ENCODE data around the gene CLCA2. TPM values are rescaled to one million over a fixed set of nuclear protein-coding genes. Genes with fewer than 3 reads are reported as not detected.

The CLCA2 gene, protein sequence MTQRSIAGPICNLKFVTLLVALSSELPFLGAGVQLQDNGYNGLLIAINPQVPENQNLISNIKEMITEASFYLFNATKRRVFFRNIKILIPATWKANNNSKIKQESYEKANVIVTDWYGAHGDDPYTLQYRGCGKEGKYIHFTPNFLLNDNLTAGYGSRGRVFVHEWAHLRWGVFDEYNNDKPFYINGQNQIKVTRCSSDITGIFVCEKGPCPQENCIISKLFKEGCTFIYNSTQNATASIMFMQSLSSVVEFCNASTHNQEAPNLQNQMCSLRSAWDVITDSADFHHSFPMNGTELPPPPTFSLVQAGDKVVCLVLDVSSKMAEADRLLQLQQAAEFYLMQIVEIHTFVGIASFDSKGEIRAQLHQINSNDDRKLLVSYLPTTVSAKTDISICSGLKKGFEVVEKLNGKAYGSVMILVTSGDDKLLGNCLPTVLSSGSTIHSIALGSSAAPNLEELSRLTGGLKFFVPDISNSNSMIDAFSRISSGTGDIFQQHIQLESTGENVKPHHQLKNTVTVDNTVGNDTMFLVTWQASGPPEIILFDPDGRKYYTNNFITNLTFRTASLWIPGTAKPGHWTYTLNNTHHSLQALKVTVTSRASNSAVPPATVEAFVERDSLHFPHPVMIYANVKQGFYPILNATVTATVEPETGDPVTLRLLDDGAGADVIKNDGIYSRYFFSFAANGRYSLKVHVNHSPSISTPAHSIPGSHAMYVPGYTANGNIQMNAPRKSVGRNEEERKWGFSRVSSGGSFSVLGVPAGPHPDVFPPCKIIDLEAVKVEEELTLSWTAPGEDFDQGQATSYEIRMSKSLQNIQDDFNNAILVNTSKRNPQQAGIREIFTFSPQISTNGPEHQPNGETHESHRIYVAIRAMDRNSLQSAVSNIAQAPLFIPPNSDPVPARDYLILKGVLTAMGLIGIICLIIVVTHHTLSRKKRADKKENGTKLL
- 59.8 and 69.3 TPM in 2 replicates for total RNA-seq

DNA sequence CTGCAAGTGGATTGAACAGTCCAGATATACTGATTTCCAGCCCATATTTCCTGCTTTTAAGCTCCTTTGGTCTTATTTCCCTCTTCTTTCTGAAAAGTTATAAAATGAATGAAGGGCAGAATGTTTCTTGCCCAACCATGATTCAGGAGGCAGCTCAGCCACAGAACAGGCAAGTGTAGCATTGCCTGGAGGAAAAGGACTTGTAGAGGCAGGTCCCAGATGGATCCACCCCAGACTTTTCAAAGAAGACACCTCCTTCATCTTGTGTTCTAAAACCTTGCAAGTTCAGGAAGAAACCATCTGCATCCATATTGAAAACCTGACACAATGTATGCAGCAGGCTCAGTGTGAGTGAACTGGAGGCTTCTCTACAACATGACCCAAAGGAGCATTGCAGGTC, at the start of gene CLCA2:
CLCA2 (plus strand) TSS at position 299 of the 400 bp plus-strand sequence; CDS start at position 376, 77 bp downstream.

DNA sequence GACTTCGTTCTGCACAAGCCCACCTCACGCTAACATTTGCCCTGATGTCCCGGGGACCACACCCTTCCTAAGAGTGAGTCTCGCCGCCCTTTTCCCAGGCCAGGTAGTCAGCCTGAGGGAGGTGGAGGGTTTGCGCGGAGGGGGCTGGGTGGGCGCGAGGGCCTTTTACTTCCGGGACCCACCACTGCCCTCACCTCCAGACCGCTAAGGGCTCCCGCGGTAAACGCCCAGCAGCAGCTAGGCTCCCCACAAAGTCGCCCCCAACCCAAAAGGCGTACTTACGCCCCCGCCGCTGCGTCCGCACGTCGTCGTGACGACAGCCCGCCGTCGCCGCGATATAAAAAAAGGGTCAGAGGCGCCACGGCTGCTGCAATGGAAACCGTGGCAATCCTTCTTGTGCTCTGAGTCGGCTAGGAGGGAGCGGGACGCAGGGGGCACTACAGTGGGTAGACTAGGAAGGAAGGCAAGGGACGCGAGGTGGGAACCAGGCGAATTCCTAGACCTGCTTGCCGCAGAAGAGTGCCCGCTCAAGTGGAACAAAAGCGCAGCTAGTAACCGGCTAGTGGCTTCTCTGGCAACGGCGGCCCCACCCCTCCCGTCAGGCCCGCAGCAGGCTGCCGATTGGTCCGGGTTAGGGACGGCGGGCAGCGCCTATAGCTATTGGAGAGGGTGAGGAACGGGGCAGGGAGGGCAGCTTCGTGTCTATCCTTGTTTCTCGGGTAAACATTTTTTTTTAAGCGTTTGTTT, 28.0 kb upstream of the CLCA2 start, which contains the start of gene ODF2L:
ODF2L (minus strand) TSS at position 573 of the 747 bp plus-strand sequence. CDS start 9,296 bp downstream, outside the sequence.

DNA sequence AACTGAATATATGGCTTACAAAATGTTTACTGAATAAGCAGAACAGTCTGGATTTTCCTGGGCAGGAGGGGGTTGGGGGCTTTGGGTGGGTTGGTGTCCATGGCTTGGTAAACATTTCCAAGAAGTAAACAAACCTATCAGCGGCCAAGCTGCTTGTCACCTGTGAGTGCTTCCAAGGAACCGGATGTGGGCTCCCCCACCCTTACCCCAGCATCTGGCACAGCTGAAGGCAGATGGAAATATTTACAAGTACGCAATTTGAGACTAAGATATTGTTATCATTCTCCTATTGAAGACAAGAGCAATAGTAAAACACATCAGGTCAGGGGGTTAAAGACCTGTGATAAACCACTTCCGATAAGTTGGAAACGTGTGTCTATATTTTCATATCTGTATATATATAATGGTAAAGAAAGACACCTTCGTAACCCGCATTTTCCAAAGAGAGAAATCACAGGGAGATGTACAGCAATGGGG, 44.6 kb downstream of the CLCA2 start, which contains the start of gene CLCA1:
CLCA1 (plus strand) TSS at position 427 of the 477 bp plus-strand sequence; CDS start at position 472, 45 bp downstream.

Other genes starting within 250 kb of the CLCA2 start
- gene ODF2L, start 27.8 kb upstream of the CLCA2 start, total RNA-seq: 12.6 and 12.8 TPM in 2 replicates
- 0.21 TPM in 1 of 2 replicates, not detected in the other for gene CLCA1, start 44.8 kb downstream of the CLCA2 start, total RNA-seq
- gene CLCA4, start 122.9 kb downstream of the CLCA2 start, total RNA-seq: 0.96 and 6.8 TPM in 2 replicates

All from tracheal epithelial cell (primary cell).